Limb (tissue), 2 donors: ENCODE results near the gene TK2.
"Not testable (repeated sequence)": the region's sequence is repeated elsewhere in the genome, so short reads cannot be mapped to it uniquely, and the experiment has no call there.

Experiments used
- DNase-seq, 2 donors: peaks; one replicate each; pipeline ENCODE4 v3.0.0-alpha.2; 2016; ENCODE audit errors: extremely low spot score in 2 of 2

The TK2 gene

DNA sequence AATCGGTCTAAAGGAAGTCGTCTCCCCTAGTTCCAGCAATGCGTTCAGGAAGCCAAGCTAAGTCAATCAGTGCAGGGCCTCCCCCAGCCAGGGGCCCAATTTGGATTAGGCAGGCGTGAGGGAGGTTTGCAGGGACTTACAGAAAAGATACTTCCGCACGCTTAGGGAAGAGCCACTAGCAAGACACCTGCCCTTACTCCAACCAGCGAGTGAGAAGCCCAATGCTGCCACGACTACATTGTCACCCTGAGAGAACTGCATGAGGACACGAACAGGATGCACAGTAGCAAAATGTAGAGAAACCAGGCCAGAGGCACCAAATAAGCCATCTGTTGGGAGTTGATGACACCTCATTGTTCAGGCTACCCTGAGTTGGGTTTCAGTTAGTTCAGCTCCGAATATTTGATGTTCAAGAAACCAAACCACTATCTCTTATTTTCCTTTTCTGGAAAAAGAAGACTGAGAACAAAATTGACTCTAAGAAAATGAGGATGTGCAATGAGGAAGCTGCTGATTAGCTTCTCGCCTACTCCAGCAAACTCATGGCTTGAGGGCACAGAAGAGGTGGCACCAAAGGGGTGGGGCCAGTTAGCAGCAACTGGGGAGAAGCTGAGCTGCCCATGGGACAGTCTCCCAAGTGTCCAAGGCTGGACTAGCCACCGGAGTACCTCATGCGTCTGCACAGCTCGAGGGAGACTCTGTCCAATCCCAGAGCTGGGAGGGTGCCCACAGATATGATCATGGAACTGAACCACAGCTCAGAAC lies 29.3 kb downstream of the TK2 start:
- no peak for DNase-seq

DNA sequence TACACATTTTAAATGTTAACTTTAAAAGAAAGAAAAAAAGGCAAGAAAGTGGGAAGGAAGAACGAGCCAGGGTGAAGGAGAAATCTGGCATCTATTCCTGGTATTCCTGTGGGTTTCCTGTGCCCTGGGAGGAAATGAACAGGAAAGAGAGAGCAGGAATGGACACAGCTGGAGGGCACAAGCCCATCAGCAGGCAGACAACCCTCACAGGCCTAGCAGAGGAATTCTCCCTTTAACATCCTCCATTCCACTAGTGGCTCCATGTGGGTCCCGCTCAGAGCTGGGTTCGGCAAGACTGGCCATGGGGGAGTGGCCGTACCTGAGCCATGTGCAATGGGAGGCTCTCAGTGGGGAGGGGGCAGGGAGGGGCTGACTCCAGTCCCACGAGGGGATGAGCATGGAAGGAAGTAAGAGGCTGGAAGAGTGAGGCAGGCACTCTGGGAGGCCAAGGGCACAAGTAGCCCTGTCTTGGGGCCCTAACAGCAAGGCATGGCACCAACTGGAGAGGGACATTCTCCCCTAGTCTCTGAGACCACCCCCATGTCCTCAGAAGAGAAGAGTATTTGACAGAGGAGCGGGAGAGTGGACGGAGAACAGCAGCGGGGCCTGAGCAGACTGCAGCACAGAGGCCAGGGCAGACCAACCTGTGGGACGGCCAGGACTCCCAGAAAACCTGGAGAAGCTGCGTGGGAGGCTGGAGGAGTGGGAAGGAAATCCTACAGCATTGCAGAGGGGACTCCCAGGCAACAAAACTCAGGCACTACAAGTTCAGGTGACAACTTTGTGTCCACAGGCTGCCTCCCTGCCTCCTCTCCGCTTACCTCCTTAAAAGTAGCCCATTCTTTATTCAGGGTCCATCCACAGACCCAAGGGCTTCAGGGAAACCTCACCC lies 30.2 kb downstream of the TK2 start:
- DNase-seq: no peak

DNA sequence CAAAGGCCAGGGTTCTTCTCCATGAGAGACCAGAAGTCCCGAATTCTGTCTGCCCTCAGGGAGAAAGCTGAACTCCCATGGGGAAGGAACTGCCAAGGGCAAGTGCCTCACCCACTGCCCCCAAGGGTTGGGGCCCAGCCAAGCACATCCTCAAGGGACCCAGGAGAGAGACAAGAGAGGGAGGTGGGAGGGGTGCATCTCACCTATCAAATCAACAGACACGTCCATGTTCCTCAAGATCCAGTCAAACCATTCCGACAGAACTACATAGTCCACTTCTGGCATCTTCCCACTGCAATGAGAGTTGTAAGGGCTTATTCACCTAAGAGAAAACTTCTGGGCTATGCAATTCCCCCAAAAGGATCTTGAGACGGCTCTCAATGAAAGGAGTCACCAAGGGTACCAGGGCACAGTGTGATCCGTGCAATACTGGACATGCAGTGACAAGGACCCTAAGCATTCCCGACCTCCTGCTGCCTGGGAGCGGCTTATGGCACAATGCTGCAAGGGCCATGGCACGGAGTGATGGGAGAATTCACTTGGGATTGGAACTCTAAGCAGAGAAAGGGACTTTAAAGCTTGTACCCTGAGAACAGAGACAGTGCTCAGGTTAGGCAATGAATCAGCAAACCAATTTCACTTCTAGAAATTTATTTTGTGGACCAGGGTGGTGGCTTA lies 32.2 kb downstream of the TK2 start:
- DNase-seq: no peak

GRCh38 chr16:66516808-66517585 lies 32.9 kb downstream of the TK2 start:
- DNase-seq: peak; percentile 82 to 85

DNA sequence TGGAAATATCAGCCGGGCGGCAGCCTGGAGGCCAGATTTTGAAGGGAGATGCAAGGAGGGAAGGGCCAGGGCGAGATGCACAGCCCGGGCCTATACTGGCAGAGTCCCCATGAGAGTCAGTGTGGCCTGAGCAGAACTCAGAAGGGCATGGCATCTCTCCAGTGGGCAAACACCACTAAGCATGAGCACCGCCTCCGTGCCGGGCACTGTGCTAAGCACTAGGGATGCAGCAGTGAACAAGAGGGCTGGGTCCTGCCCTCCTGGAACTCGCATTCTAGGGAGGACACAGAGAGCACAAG lies 33.5 kb downstream of the TK2 start:
- no peak for DNase-seq

DNA sequence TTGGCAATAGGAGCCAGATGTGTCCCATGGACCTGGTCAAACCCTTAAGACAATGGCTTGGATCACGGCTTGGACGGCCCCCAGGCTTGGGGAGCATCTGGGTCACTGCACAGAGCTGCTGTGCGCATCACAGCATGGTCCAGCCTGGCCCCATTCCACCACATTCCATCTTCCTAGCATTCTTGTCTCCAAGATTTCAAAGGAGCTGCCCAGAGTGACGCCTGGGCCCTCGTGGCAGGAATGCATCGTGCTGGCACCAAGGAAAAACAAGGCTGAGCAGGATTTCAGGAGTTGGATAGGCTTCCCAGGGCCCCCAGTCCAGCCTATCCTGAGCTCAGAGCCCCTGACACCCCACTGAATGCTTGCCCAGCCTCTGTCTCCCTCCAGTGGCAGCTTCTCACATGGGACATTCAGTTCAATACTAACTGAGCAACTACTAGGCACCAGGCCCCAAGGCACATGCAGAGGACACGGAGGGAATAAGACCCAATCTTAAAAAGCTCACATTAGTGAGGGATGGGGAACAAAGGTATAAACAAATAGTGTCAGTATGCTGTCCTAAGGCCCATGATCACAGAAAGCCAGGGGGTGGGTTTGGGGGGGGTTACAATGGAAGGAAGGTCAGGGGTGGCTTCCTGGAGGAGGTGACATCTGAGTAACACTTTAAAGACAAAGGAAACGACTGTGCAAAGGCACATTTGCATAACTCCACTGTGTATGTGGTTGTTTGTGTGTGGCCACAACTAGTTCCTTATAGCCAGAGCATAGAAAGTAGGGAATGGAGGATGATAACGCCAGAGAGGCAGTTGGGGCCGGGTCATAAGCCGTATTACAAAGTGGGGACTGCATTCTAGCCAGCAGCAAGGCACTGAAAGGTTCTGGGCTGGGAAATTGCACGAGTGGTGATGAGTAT lies 34.1 kb downstream of the TK2 start:
- DNase-seq: no peak

DNA sequence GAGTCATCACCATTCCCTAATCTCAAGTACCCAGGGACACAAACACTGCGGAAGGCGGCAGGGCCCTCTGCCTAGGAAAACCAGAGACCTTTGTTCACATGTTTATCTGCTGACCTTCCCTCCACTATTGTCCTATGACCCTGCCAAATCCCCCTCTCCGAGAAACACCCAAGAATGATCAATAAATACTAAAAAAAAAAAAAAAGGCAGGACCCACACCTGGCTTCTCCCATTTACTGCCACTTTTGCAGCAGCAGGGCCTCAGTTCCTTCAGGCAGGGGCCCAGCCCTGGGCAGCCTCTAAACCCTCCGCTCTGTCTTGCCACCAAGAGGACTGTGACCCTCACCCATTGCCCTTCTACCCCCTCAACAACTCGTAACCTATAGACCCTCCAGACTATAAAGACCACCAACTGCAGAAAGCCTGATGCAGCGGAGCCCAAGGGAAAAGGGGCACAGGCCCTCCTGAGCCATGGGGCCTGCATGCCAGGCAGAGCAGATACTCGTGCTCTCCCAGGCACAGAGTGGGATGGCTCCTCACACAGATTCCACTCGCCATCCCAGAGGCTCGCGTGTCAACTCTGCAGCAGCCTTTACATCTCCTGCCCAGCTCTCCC lies 34.8 kb downstream of the TK2 start:
- DNase-seq: not testable (repeated sequence)

DNA sequence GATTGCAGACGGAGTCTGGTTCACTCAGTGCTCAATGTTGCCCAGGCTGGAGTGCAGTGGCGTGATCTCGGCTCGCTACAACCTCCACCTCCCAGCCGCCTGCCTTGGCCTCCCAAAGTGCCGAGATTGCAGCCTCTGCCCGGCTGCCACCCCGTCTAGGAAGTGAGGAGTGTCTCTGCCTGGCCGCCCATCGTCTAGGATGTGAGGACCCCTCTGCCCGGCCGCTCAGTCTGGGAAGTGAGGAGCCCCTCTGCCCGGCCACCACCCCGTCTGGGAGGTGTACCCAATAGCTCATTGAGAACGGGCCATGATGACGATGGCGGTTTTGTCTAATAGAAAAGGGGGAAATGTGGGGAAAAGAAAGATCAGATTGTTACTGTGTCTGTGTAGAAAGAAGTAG lies 35.5 kb downstream of the TK2 start:
- DNase-seq: not testable (repeated sequence)

- DNase-seq: no peak
These were observed 36.7 kb downstream of the TK2 start for GRCh38 chr16:66513111-66513723.

GRCh38 chr16:66512272-66513110 lies 37.4 kb downstream of the TK2 start:
- no peak for DNase-seq

DNA sequence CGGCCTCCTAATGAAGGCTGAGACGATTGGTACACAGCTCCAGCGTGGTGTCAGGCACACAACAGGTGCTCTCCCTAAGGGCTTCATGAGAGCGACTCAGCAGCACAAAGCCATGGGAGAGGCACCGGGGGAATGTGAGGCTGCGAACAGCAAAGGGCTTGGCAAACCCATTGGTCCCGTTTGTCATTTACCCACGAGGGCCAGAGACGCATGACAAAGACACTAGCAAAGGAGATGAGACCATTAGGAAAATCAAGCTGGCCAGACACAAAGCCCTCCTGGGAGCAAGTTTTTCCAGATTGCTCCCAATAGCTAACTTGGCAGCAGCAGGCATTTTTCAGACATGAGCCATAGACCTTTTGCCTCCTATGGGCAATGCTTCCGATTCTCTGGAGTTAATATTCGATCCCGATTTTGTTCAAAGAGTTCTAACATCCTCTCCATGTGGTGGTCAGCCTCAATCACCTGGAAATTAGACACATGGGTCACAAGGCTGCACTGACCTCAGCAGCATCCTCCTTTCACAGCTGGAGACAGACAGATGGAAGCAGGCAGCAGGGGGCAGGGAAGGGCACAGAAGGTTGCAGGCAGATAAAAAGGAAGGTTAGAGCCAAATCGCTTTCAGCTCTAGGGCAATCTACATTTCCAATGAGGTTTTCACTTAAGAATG lies 38.2 kb downstream of the TK2 start:
- DNase-seq: no peak

DNA sequence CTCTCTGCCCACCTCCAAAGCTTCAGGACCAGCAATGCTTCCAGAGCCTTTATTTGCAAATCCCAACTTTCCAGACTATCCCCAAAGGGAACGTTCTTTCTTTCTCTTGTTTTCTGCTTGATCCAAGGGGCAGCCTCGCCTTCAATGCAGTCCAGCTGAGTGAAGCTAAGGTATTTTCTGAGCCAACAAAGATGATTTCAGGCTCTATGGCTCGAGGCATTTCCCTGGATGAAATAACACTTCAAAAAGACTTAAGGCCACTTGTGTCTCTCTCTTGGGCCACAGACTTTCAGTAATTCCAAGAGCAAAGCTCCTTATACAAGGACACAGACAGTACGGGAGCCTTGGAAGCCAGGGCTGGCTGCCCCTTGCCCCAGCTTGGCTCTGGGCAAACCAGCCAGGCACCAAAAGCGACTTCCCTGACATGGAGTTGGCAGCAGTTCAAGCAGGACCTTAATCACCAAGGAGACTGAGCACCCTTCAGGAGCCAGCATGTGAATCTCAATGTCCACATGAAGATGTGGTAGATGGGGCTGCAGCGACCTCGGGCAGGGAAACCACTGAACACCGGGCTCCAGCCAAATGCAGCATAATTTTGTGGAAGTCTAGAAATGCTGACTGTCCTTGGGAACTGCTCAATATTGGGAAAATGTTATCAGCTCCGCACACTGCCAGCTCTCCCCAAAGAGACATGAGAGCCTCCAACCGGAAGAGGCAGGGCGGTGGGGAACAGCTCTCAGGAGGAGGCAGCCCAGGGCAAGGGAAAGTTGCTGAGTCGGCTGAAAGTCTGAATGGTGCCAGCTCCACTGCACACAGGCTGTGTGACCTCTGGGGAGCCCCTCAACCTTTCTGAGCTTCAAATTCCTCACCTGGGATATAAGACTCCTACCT lies 39.0 kb downstream of the TK2 start:
- no peak for DNase-seq

- no peak for DNase-seq
These were observed 39.6 kb downstream of the TK2 start for GRCh38 chr16:66510298-66510697.

- DNase-seq: no peak
These were observed 40.3 kb downstream of the TK2 start for GRCh38 chr16:66509576-66509975.

GRCh38 chr16:66508914-66509496 lies 40.9 kb downstream of the TK2 start:
- no peak for DNase-seq

DNA sequence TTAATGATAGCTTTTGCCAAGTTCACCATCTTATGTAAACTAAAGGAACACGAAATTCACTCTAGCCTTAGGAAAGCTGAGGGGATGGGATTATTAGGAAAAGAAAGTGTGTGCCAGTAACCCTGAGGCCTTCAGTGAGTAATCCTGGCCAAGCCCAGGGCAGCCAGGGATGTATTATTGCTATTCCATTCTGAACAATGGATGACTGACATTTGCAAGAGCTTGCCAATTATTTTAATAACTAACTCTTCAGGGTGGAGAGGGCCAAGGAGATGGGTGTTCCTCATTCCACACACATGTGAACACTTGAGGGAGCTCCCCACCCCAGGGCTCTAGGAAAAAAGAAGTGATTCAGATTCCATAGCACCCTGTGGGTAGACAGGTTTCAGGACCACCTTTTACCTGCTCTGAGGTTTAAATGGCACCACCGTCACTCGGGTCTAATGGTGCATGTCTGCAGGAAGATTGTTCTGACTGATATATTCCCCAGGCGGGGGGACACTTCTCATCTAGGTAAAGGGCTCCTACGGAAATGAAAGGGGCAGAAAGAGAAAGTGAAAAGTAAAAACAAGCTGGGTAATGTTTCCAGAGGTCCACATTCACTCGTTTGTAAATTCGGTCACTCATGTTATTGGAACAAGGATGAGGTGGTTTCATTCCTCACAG lies 41.5 kb downstream of the TK2 start:
- DNase-seq: no peak
